Spleen (tissue), 7 donors: ENCODE measurements around the gene NFATC2.

Experiments
- POLR2A ChIP-seq, 3 donors: fragments of 450-650 bp; IDR thresholded peaks; one replicate each; pipeline ENCODE4 v1.5.1; 2017; ENCODE audit warnings: antibody characterized with exemption in 3 of 3, mild to moderate bottlenecking in 1 of 3
- POLR2AphosphoS5 ChIP-seq, 3 donors: sonication (generic); formaldehyde crosslinking; IDR thresholded peaks; one replicate each; pipeline ENCODE4 v1.5.1; 2017; ENCODE audit warnings: antibody characterized with exemption in 3 of 3
- TF ChIP-seq, protein P1 (sequence below), 11 experiments: fragments of 200-600 bp in 7 of 11; fragments of 450-650 bp in 4 of 11; sonication (generic) in 4 of 11; IDR thresholded peaks in 8 of 11; conservative IDR thresholded peaks in 3 of 11; 1 replicate in 7 of 11; 2 replicates in 4 of 11; pipeline versions ENCODE4 v1.4.0 to v1.8.0; 2016 to 2021; ENCODE audit warnings: antibody characterized with exemption in 11 of 11, inconsistent platforms in 4 of 11, mild to moderate bottlenecking in 1 of 11
- donor health status: DM: no; HTN: no; CAD: no; lungs with moderate emphysema.
- donor health status: DM: no; HTN: no; CAD: no.
- donor health status: DM: no; HTN: no; CAD: no.

DNA sequence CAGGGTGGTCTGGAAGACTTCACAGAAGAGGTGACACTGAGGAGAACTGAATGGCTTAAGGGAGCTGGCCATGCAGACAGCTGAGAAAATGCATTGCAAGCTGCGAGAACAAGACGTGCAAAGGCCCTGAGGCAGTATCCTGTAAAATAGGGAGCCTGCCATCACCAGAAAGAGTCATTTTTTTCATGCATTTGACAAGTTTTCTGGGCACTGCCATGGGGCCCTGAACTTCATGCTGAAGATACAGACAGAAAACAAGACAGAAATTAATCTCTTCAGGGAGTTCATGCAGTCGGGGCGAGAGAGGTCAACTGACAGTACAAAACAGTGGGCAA, 28.9 kb upstream of the NFATC2 start:
- TF ChIP-seq, protein P1, sequence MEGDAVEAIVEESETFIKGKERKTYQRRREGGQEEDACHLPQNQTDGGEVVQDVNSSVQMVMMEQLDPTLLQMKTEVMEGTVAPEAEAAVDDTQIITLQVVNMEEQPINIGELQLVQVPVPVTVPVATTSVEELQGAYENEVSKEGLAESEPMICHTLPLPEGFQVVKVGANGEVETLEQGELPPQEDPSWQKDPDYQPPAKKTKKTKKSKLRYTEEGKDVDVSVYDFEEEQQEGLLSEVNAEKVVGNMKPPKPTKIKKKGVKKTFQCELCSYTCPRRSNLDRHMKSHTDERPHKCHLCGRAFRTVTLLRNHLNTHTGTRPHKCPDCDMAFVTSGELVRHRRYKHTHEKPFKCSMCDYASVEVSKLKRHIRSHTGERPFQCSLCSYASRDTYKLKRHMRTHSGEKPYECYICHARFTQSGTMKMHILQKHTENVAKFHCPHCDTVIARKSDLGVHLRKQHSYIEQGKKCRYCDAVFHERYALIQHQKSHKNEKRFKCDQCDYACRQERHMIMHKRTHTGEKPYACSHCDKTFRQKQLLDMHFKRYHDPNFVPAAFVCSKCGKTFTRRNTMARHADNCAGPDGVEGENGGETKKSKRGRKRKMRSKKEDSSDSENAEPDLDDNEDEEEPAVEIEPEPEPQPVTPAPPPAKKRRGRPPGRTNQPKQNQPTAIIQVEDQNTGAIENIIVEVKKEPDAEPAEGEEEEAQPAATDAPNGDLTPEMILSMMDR (IDR thresholded peaks at IDR 0.05 in 8 of 11, conservative IDR thresholded peaks at IDR 0.05 in 3 of 11), result no peak
- TF ChIP-seq POLR2AphosphoS5 (IDR thresholded peaks at IDR 0.05) (no peak), POLR2A (IDR thresholded peaks at IDR 0.05) (no peak)
